ENCODE measurements around the gene ARID3A. TPM values are rescaled to one million over a fixed set of nuclear protein-coding genes. Genes with fewer than 3 reads are reported as not detected.

ARID3A gene
- total and polyA plus RNA-seq, 2 of the 13 experiments (the other 11 are each of a cell fraction or from before 2014, with no cell fraction given), result 71.3 to 77.9 TPM

- no peak for TF ChIP-seq NFE2 (CRISPR knock-in tag; IDR thresholded peaks at IDR 0.05)
- TF ChIP-seq IRF2 (CRISPR knock-in tag; IDR thresholded peaks at IDR 0.05), result peak; percentile 74
- TF ChIP-seq, protein P1, sequence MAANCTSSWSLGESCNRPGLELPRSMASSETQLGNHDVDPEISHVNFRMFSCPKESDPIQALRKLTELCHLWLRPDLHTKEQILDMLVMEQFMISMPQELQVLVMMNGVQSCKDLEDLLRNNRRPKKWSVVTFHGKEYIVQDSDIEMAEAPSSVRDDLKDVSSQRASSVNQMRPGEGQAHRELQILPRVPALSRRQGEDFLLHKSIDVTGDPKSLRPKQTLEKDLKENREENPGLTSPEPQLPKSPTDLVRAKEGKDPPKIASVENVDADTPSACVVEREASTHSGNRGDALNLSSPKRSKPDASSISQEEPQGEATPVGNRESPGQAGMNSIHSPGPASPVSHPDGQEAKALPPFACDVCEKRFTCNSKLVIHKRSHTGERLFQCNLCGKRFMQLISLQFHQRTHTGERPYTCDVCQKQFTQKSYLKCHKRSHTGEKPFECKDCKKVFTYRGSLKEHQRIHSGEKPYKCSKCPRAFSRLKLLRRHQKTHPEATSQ (CRISPR knock-in tag; IDR thresholded peaks at IDR 0.05; ENCODE audit: borderline replicate concordance), result peak; percentile 36; the same call in 1 of the 2 replicates
- TF ChIP-seq E2F2 (CRISPR knock-in tag; IDR thresholded peaks at IDR 0.05; ENCODE audit: borderline replicate concordance), result 0 out of 2 replicates have a peak, but pooled peaks have one; percentile 56
- no peak for TF ChIP-seq CENPX (CRISPR knock-in tag; IDR thresholded peaks at IDR 0.05)
- no peak for TF ChIP-seq ZNF780A (CRISPR knock-in tag; IDR thresholded peaks at IDR 0.05)
- peak; percentile 65 for TF ChIP-seq PRPF4 (IDR thresholded peaks at IDR 0.05; ENCODE audit: low read depth, low read length, poor library complexity, severe bottlenecking)
- 0 out of 2 replicates have a peak, but pooled peaks have one; percentile 7 for TF ChIP-seq ONECUT2 (CRISPR knock-in tag; IDR thresholded peaks at IDR 0.05)
- TF ChIP-seq KLF9 (CRISPR knock-in tag; IDR thresholded peaks at IDR 0.05; ENCODE audit: low read depth), result 0 out of 2 replicates have a peak, but pooled peaks have one; percentile 17
- peak; percentile 61; the same call in 1 of the 2 replicates for TF ChIP-seq FOXC1 (CRISPR knock-in tag; IDR thresholded peaks at IDR 0.05; ENCODE audit: borderline replicate concordance)
- no peak for TF ChIP-seq ZNF512 (CRISPR knock-in tag; IDR thresholded peaks at IDR 0.05)
- TF ChIP-seq MAFK (conservative IDR thresholded peaks at IDR 0.05 in 1 of 2, IDR thresholded peaks at IDR 0.05 in 1 of 2; ENCODE audit: low read length in 2 of 2), result no peak
- no peak for TF ChIP-seq ZNF337 (CRISPR knock-in tag; IDR thresholded peaks at IDR 0.05; ENCODE audit: borderline replicate concordance, low read depth)
- TF ChIP-seq POGZ (CRISPR knock-in tag; IDR thresholded peaks at IDR 0.05), result peak; percentile 77
- TF ChIP-seq HOXA7 (CRISPR knock-in tag; IDR thresholded peaks at IDR 0.05), result no peak
- TF ChIP-seq ZNF256 (CRISPR knock-in tag; conservative IDR thresholded peaks at IDR 0.05), result no peak
- peak; percentile 68 for TF ChIP-seq ZNF784 (CRISPR knock-in tag; IDR thresholded peaks at IDR 0.05; ENCODE audit: borderline replicate concordance)
- TF ChIP-seq ZNF451 (CRISPR knock-in tag; IDR thresholded peaks at IDR 0.05), result no peak
- TF ChIP-seq ZNF367 (CRISPR knock-in tag; IDR thresholded peaks at IDR 0.05; ENCODE audit: borderline replicate concordance), result peak; percentile 22; the same call in 1 of the 2 replicates
- no peak; the same call in 1 of the 2 replicates for TF ChIP-seq REL (CRISPR knock-in tag; conservative IDR thresholded peaks at IDR 0.05)
- TF ChIP-seq JUNB (CRISPR knock-in tag; IDR thresholded peaks at IDR 0.05; ENCODE audit: borderline replicate concordance), result no peak
- TF ChIP-seq ETV6 (CRISPR knock-in tag; conservative IDR thresholded peaks at IDR 0.05), result no peak
- TF ChIP-seq ZNF557 (CRISPR knock-in tag; IDR thresholded peaks at IDR 0.05), result no peak
- TF ChIP-seq TCF7 (IDR thresholded peaks at IDR 0.05; ENCODE audit: low read depth), result peak; percentile 91
- TF ChIP-seq ZNF101 (CRISPR knock-in tag; IDR thresholded peaks at IDR 0.05; ENCODE audit: borderline replicate concordance, low read depth), result no peak
- peak; percentile 94 for TF ChIP-seq RXRB (CRISPR knock-in tag; IDR thresholded peaks at IDR 0.05; ENCODE audit: borderline replicate concordance)
These were observed 27.0 kb downstream of the ARID3A start (continued) for GRCh38 chr19:952680-953444.

All from HepG2 (cell line).